GM23338 (cell line): ENCODE results near the gene KCNMA1. TPM values are rescaled to one million over a fixed set of nuclear protein-coding genes. Genes with fewer than 3 reads are reported as not detected.

Source experiments
- ATAC-seq: fragments of 200-7000 bp; cut with Tn5 transposase; 3 replicates; pipeline ENCODE4 v1.9.1; 2020
- DNase-seq: peaks from one replicate; pipeline ENCODE4 v3.0.0-alpha.2; 2015; ENCODE audit warnings: low spot score
- H2AFZ ChIP-seq: fragments of 200-600 bp; sonication (generic); 2 replicates; pipeline ENCODE4 v1.8.0; 2016; ENCODE audit warnings: antibody characterized with exemption, mild to moderate bottlenecking, moderate library complexity
- H3F3A ChIP-seq: fragments of 200-600 bp; sonication (generic); replicated peaks from 2 replicates; pipeline ENCODE4 v1.8.0; 2017; ENCODE audit warnings: antibody characterized with exemption, mixed run types, low read depth
- H3K27ac ChIP-seq: fragments of 200-600 bp; sonication (generic); 2 replicates; pipeline ENCODE4 v1.6.1; 2016; ENCODE audit warnings: low read depth
- H3K27me3 ChIP-seq: fragments of 200-600 bp; sonication (generic); 2 replicates; pipeline ENCODE4 v1.8.0; 2016; ENCODE audit warnings: mild to moderate bottlenecking, mixed run types, moderate library complexity; ENCODE audit not compliant: insufficient read depth
- H3K36me3 ChIP-seq: fragments of 200-600 bp; sonication (generic); 2 replicates; pipeline ENCODE4 v1.8.0; 2016; ENCODE audit warnings: mild to moderate bottlenecking; ENCODE audit not compliant: insufficient read depth
- H3K4me1 ChIP-seq: fragments of 200-600 bp; sonication (generic); 2 replicates; pipeline ENCODE4 v1.8.0; 2016; ENCODE audit warnings: mild to moderate bottlenecking, moderate library complexity; ENCODE audit not compliant: insufficient read depth
- H3K4me2 ChIP-seq: fragments of 200-600 bp; sonication (generic); 2 replicates; pipeline ENCODE4 v1.7.1; 2017; ENCODE audit warnings: mixed run types
- H3K4me3 ChIP-seq: fragments of 200-600 bp; sonication (generic); 2 replicates; pipeline ENCODE4 v1.6.1; 2016; ENCODE audit warnings: mixed run types
- H3K79me2 ChIP-seq: fragments of 200-600 bp; sonication (generic); replicated peaks from 2 replicates; pipeline ENCODE4 v1.8.0; 2017; ENCODE audit warnings: mild to moderate bottlenecking; ENCODE audit not compliant: insufficient read depth
- H3K9me2 ChIP-seq: fragments of 200-600 bp; sonication (generic); 2 replicates; pipeline ENCODE4 v1.8.0; 2017; ENCODE audit not compliant: insufficient read depth
- H4K20me1 ChIP-seq: fragments of 200-600 bp; sonication (generic); replicated peaks from 2 replicates; pipeline ENCODE4 v1.8.0; 2017; ENCODE audit warnings: mild to moderate bottlenecking; ENCODE audit not compliant: insufficient read depth
- H3K27ac Mint-ChIP-seq: 2 replicates; pipeline ENCODE4 v1.8.0; 2020; ENCODE audit warnings: inconsistent platforms, mild to moderate bottlenecking, moderate library complexity, mixed read lengths
- H3K27me3 Mint-ChIP-seq: 3 replicates; pipeline ENCODE4 v1.8.0; 2022; ENCODE audit warnings: low read depth, mild to moderate bottlenecking, moderate library complexity, mixed read lengths, inconsistent platforms; ENCODE audit not compliant: insufficient read depth, poor library complexity
- H3K36me3 Mint-ChIP-seq: 3 replicates; pipeline ENCODE4 v1.8.0; 2021; ENCODE audit warnings: low read depth, mild to moderate bottlenecking, inconsistent platforms, moderate library complexity, mixed read lengths
- H3K4me1 Mint-ChIP-seq: 3 replicates; pipeline ENCODE4 v1.8.0; 2020; ENCODE audit warnings: mild to moderate bottlenecking, inconsistent platforms, mixed read lengths
- H3K4me3 Mint-ChIP-seq: 3 replicates; pipeline ENCODE4 v1.8.0; 2021; ENCODE audit warnings: moderate library complexity, mild to moderate bottlenecking, inconsistent platforms, mixed read lengths
- H3K9me3 Mint-ChIP-seq: 3 replicates; pipeline ENCODE4 v1.8.0; 2020; ENCODE audit warnings: moderate library complexity, mild to moderate bottlenecking, inconsistent platforms, mixed read lengths
- CREB1 ChIP-seq: fragments of 250-450 bp; sonication (Bioruptor Pico); IDR thresholded peaks from 2 replicates; pipeline ENCODE4 v1.5.0; 2020; ENCODE audit warnings: low read depth, mild to moderate bottlenecking, moderate library complexity
- ETS1 ChIP-seq: IDR thresholded peaks from 2 replicates; pipeline ENCODE4 v1.6.1; 2016; ENCODE audit warnings: antibody characterized with exemption
- EZH2 ChIP-seq: fragments of 200-600 bp; sonication (generic); IDR thresholded peaks from one replicate; pipeline ENCODE4 v1.8.0; 2017; ENCODE audit warnings: antibody characterized with exemption, mild to moderate bottlenecking, low read depth; ENCODE audit not compliant: unreplicated experiment
- EZH2phosphoT487 ChIP-seq: fragments of 200-600 bp; sonication (generic); IDR thresholded peaks from one replicate; pipeline ENCODE4 v1.8.1; 2018; ENCODE audit warnings: antibody characterized with exemption; ENCODE audit not compliant: unreplicated experiment
- JUNB ChIP-seq: IDR thresholded peaks from one replicate; pipeline ENCODE4 v1.6.1; 2016; ENCODE audit warnings: antibody characterized with exemption; ENCODE audit not compliant: unreplicated experiment
- NANOG ChIP-seq: IDR thresholded peaks from 2 replicates; pipeline ENCODE4 v1.6.1; 2016; ENCODE audit warnings: antibody characterized with exemption, borderline replicate concordance
- POLR2AphosphoS5 ChIP-seq: IDR thresholded peaks from 2 replicates; pipeline ENCODE4 v1.6.1; 2016; ENCODE audit warnings: antibody characterized with exemption, low read depth
- REST ChIP-seq: IDR thresholded peaks from one replicate; pipeline ENCODE4 v1.6.1; 2018; ENCODE audit warnings: antibody characterized with exemption; ENCODE audit not compliant: unreplicated experiment
- STAT1 ChIP-seq: IDR thresholded peaks from one replicate; pipeline ENCODE4 v1.6.1; 2016; ENCODE audit warnings: antibody characterized with exemption; ENCODE audit not compliant: unreplicated experiment
- ZNF114 ChIP-seq: fragments of 250-450 bp; sonication (Bioruptor Pico); IDR thresholded peaks from 2 replicates; pipeline ENCODE4 v1.5.0; 2020; ENCODE audit warnings: mild to moderate bottlenecking, moderate library complexity
- ZNF331 ChIP-seq: fragments of 250-450 bp; sonication (Bioruptor Pico); IDR thresholded peaks from 2 replicates; pipeline ENCODE4 v1.5.0; 2020; ENCODE audit warnings: low read depth, mild to moderate bottlenecking, moderate library complexity
- ZNF462 ChIP-seq: fragments of 250-450 bp; sonication (Bioruptor Pico); IDR thresholded peaks from 2 replicates; pipeline ENCODE4 v1.5.0; 2020; ENCODE audit warnings: mild to moderate bottlenecking, moderate library complexity
- polyA plus RNA-seq: library from polyadenylated mRNA; unstranded; fragments of >200 nt; fragmentation: Nextera tagmentation; extraction: Ambion mirVana; gene quantifications from 2 replicates; pipeline ENCODE4 v1.2.1, GENCODE V29; 2016
- total RNA-seq: library from RNA; depleted of rRNA; stranded (reverse); fragments of >200 nt; shearing (Covaris generic); gene quantifications from 2 replicates; pipeline ENCODE4 v1.2.3, GENCODE V29; 2014

The KCNMA1 gene
- total and polyA plus RNA-seq, 2 experiments from 2014 or later, result 8.2 to 9.0 TPM

- Mint-ChIP-seq H3K27ac (no peak overlapping the region), H3K36me3 (no peaks in the 10 kb centered on the region), H3K9me3 (no peaks in the 10 kb centered on the region), H3K4me3 (no peak overlapping the region), H3K4me1 (no peaks in the 10 kb centered on the region), H3K27me3 (no peaks in the 10 kb centered on the region)
- Histone ChIP-seq H3K36me3 (no peaks in the 10 kb centered on the region), H3F3A (no peaks in the 10 kb centered on the region), H3K4me1 (no peaks in the 10 kb centered on the region), H3K4me2 (no peak overlapping the region), H3K4me3 (no peak overlapping the region), H3K27ac (no peak overlapping the region), H3K27me3 (no peaks in the 10 kb centered on the region), H2AFZ (no peak overlapping the region), H4K20me1 (no peaks in the 10 kb centered on the region), H3K79me2 (no peaks in the 10 kb centered on the region), H3K9me2 (peaks cover 10% of the 10 kb centered on the region; the same call in 1 of the 2 replicates)
- TF ChIP-seq CREB1 (CRISPR knock-in tag), result no peak
- no peak for TF ChIP-seq ZNF331
- no peak for TF ChIP-seq ETS1
- no peak for TF ChIP-seq ZNF114 (CRISPR knock-in tag)
- ATAC-seq (no peak), DNase-seq (no peak)
Measured at GRCh38 chr10:77348751-77349150, 288.9 kb downstream of the KCNMA1 start.

GRCh38 chr10:77348082-77348481, 289.5 kb downstream of the KCNMA1 start:
- Histone ChIP-seq H3K79me2 (no peaks in the 10 kb centered on the region), H3K27me3 (no peaks in the 10 kb centered on the region), H3F3A (no peaks in the 10 kb centered on the region), H3K27ac (no peak overlapping the region), H3K36me3 (no peaks in the 10 kb centered on the region), H2AFZ (no peak overlapping the region), H3K4me2 (no peak overlapping the region), H3K9me2 (peaks cover 13% of the 10 kb centered on the region; the same call in 1 of the 2 replicates), H3K4me1 (no peaks in the 10 kb centered on the region), H4K20me1 (no peaks in the 10 kb centered on the region), H3K4me3 (no peak overlapping the region)
- no peak overlapping the region for H3K27ac Mint-ChIP-seq
- H3K36me3 Mint-ChIP-seq, result no peaks in the 10 kb centered on the region
- H3K27me3 Mint-ChIP-seq, result no peaks in the 10 kb centered on the region
- DNase-seq (no peak), ATAC-seq (no peak)
- H3K4me1 Mint-ChIP-seq, result no peaks in the 10 kb centered on the region; the same call in 2 of the 3 replicates
- H3K4me3 Mint-ChIP-seq, result no peak overlapping the region
- H3K9me3 Mint-ChIP-seq, result no peaks in the 10 kb centered on the region
- TF ChIP-seq EZH2, result no peak
- TF ChIP-seq JUNB, result no peak
- no peak for TF ChIP-seq ZNF331
- TF ChIP-seq ZNF114 (CRISPR knock-in tag), result no peak
- TF ChIP-seq POLR2AphosphoS5, result no peak
- no peak for TF ChIP-seq REST
- no peak for TF ChIP-seq STAT1
- no peak for TF ChIP-seq NANOG
- no peak for TF ChIP-seq ZNF462 (CRISPR knock-in tag)
- no peak for TF ChIP-seq EZH2phosphoT487
